ENCODE data around the gene FGFR2. TPM values are rescaled to one million over a fixed set of nuclear protein-coding genes. Genes with fewer than 3 reads are reported as not detected.

The FGFR2 gene
- total and polyA plus RNA-seq, 2 of the 4 experiments (the other 2 are of a cell fraction), result not detected

DNA sequence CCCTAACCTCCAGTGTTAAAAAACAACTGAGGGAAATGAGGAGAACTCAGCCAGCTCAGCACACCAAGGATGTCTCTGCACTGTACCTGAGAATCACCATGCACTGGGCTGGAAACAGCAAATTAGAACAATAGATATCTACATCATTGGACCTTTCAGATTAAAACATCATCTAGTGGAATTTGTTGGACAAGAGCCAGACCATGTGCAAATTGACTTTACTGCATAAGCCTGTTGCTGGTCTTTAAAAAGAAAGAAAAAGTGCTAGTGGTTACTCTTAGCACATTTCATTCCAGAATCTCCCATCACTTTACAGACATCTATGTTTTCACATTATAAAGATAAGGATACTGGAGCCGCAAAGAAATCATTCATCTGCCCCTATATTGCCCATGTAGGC lies 75.4 kb downstream of the FGFR2 start:
- no peak overlapping the region for H3K23ac ChIP-seq (ENCODE audit: low read depth, low read length)
- in situ Hi-C loops (cut with MboI; ENCODE audit: low sequenced_read_pairs), result no loop called here
- no CpG with 5 or more reads among the region's 1 CpG for WGBS, 2 experiments (ENCODE audit: extremely low coverage in 2 of 2, insufficient read length in 1 of 2)

More for the DNA sequence above, 75.4 kb downstream of the FGFR2 start:
- Histone ChIP-seq H3K4me3 (ENCODE audit: insufficient read depth, low read depth, low read length) (no peak overlapping the region), H3K14ac (replicated peaks; ENCODE audit: low read depth, low read length) (no peak overlapping the region), H3K9me1 (ENCODE audit: insufficient read depth, low read length) (no peaks in the 10 kb centered on the region), H3K4ac (ENCODE audit: low read depth, low read length) (no peak overlapping the region), H3K36me3 (ENCODE audit: control insufficient read depth, insufficient read depth, low read length) (no peaks in the 10 kb centered on the region), H3K4me2 (ENCODE audit: low read depth, low read length) (no peak overlapping the region), H3K27ac (ENCODE audit: insufficient read depth, low read length) (no peak overlapping the region), H2BK15ac (ENCODE audit: low read depth, low read length) (no peak overlapping the region), H3K18ac (ENCODE audit: low read depth, low read length) (no peak overlapping the region), H4K8ac (ENCODE audit: low read depth in 2 of 2, low read length in 2 of 2) (no peak overlapping the region), H3K79me1 (ENCODE audit: low read depth in 1 of 2, low read length in 2 of 2) (no peaks in the 10 kb centered on the region), H3K56ac (ENCODE audit: extremely low read depth, insufficient read depth, low read length) (no peak overlapping the region), H3K9ac (ENCODE audit: low read depth, low read length) (no peak overlapping the region), H2BK120ac (ENCODE audit: low read depth, low read length) (no peak overlapping the region), H2BK5ac (ENCODE audit: low read depth, low read length, poor library complexity, severe bottlenecking) (no peak overlapping the region), H3K27me3 (ENCODE audit: control insufficient read depth, insufficient read depth, low read length) (no peaks in the 10 kb centered on the region), H4K91ac (ENCODE audit: insufficient read depth, low read depth, low read length) (no peak overlapping the region), H2AK9ac (replicated peaks; ENCODE audit: low read depth, low read length, poor library complexity) (no peak overlapping the region), H2AK5ac (ENCODE audit: low read depth, low read length) (no peak overlapping the region), H2BK20ac (ENCODE audit: low read depth, low read length) (no peak overlapping the region), H4K20me1 (ENCODE audit: insufficient read depth, low read length) (no peaks in the 10 kb centered on the region), H3K9me3 (ENCODE audit: control insufficient read depth, insufficient read depth, low read length) (peaks cover 32% of the 10 kb centered on the region), H2AFZ (replicated peaks; ENCODE audit: low read length, poor library complexity) (no peak overlapping the region), H4K5ac (ENCODE audit: low read depth, low read length) (no peak overlapping the region), H3K4me1 (ENCODE audit: control insufficient read depth, insufficient read depth, low read length) (no peaks in the 10 kb centered on the region)
- no TSS peak for BruUV-seq (replicated peaks)
- ChIA-PET POLR2A (ENCODE audit: unreplicated experiment) (no interaction called here), CTCF (no interaction called here)
- intact Hi-C loops (cut with micrococcal nuclease), result no loop called here
- ATAC-seq (ENCODE audit: low read depth) (no peak), DNase-seq (no peak)
- TF ChIP-seq, protein P1, sequence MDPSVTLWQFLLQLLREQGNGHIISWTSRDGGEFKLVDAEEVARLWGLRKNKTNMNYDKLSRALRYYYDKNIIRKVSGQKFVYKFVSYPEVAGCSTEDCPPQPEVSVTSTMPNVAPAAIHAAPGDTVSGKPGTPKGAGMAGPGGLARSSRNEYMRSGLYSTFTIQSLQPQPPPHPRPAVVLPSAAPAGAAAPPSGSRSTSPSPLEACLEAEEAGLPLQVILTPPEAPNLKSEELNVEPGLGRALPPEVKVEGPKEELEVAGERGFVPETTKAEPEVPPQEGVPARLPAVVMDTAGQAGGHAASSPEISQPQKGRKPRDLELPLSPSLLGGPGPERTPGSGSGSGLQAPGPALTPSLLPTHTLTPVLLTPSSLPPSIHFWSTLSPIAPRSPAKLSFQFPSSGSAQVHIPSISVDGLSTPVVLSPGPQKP (IDR thresholded peaks at IDR 0.05; ENCODE audit: borderline replicate concordance, low read depth, low read length), result no peak
- TF ChIP-seq, protein P2, sequence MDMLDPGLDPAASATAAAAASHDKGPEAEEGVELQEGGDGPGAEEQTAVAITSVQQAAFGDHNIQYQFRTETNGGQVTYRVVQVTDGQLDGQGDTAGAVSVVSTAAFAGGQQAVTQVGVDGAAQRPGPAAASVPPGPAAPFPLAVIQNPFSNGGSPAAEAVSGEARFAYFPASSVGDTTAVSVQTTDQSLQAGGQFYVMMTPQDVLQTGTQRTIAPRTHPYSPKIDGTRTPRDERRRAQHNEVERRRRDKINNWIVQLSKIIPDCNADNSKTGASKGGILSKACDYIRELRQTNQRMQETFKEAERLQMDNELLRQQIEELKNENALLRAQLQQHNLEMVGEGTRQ (IDR thresholded peaks at IDR 0.05; ENCODE audit: low read depth, low read length), result no peak
- TF ChIP-seq, protein P3, sequence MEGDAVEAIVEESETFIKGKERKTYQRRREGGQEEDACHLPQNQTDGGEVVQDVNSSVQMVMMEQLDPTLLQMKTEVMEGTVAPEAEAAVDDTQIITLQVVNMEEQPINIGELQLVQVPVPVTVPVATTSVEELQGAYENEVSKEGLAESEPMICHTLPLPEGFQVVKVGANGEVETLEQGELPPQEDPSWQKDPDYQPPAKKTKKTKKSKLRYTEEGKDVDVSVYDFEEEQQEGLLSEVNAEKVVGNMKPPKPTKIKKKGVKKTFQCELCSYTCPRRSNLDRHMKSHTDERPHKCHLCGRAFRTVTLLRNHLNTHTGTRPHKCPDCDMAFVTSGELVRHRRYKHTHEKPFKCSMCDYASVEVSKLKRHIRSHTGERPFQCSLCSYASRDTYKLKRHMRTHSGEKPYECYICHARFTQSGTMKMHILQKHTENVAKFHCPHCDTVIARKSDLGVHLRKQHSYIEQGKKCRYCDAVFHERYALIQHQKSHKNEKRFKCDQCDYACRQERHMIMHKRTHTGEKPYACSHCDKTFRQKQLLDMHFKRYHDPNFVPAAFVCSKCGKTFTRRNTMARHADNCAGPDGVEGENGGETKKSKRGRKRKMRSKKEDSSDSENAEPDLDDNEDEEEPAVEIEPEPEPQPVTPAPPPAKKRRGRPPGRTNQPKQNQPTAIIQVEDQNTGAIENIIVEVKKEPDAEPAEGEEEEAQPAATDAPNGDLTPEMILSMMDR (conservative IDR thresholded peaks at IDR 0.05; ENCODE audit: low read depth, low read length), result no peak
- TF ChIP-seq RCOR1 (IDR thresholded peaks at IDR 0.05; ENCODE audit: insufficient replicate concordance, low read length) (no peak), FOS (IDR thresholded peaks at IDR 0.05; ENCODE audit: low read depth, low read length) (no peak), RAD21 (IDR thresholded peaks at IDR 0.05; ENCODE audit: low read length) (no peak), CHD1 (IDR thresholded peaks at IDR 0.05; ENCODE audit: low read depth, low read length) (no peak), MAZ (IDR thresholded peaks at IDR 0.05; ENCODE audit: borderline replicate concordance, low read depth, low read length) (no peak), MXI1 (IDR thresholded peaks at IDR 0.05; ENCODE audit: borderline replicate concordance, low read depth, low read length) (no peak), SMC3 (IDR thresholded peaks at IDR 0.05; ENCODE audit: low read depth, low read length) (no peak), NFE2L2 (IDR thresholded peaks at IDR 0.05; ENCODE audit: low read depth, low read length) (no peak), POLR2A (IDR thresholded peaks at IDR 0.05; ENCODE audit: low read depth, low read length) (no peak), MAFK (IDR thresholded peaks at IDR 0.05; ENCODE audit: low read depth, low read length) (no peak), BHLHE40 (IDR thresholded peaks at IDR 0.05; ENCODE audit: low read depth, low read length) (no peak), CEBPB (IDR thresholded peaks at IDR 0.05; ENCODE audit: low read depth, low read length) (no peak)
- dilution Hi-C loops (cut with HindIII; ENCODE audit: low sequenced_read_pairs, unreplicated experiment), result no loop called here

All from IMR-90 (cell line).